PC-3 (cell line): ENCODE data around the gene CAPZB. TPM values are rescaled to one million over a fixed set of nuclear protein-coding genes. Genes with fewer than 3 reads are reported as not detected.

Source experiments
- ATAC-seq: fragments of 200-7000 bp; cut with Tn5 transposase; 2 replicates; pipeline ENCODE4 v1.9.1; 2020; ENCODE audit warnings: mild to moderate bottlenecking, moderate library complexity
- BruUV-seq: library from RNA; stranded (reverse); fragments of 400-500 nt; replicated peaks from 2 replicates; lab custom pipeline; 2021; lab: Mats Ljungman, UMichigan
- CTCF ChIA-PET: fragments of 300-600 bp; sonication (Branson Sonifier 250); formaldehyde crosslinking; loops from one replicate; lab custom pipeline; 2022; ENCODE audit warnings: antibody characterized with exemption; lab: Charles Lee
- POLR2A ChIA-PET: fragments of 300-600 bp; sonication (Branson Sonifier 250); formaldehyde crosslinking; loops from one replicate; lab custom pipeline; 2022; ENCODE audit warnings: antibody characterized with exemption; ENCODE audit not compliant: unreplicated experiment; lab: Charles Lee
- DNase-seq: peaks from one replicate; pipeline ENCODE4 v3.0.0-alpha.2; 2015
- H2AFZ ChIP-seq: fragments of 300-600 bp; sonication (generic); 2 replicates; pipeline ENCODE4 v1.6.0; 2016; ENCODE audit warnings: antibody characterized with exemption, low read length
- H3F3A ChIP-seq: fragments of 300-600 bp; sonication (generic); one replicate; pipeline ENCODE4 v1.6.0; 2017; ENCODE audit warnings: antibody characterized with exemption, low read length, control low read depth, mild to moderate bottlenecking; ENCODE audit not compliant: unreplicated experiment
- H3K27ac ChIP-seq: fragments of 300-600 bp; sonication (generic); 2 replicates; pipeline ENCODE4 v1.5.1; 2016; ENCODE audit warnings: mild to moderate bottlenecking, low read length
- H3K27me3 ChIP-seq: fragments of 300-600 bp; sonication (generic); 2 replicates; pipeline ENCODE4 v1.6.1; 2016; ENCODE audit warnings: low read length, mixed read lengths
- H3K36me3 ChIP-seq: fragments of 300-600 bp; sonication (generic); 2 replicates; pipeline ENCODE4 v1.6.1; 2016; ENCODE audit warnings: low read depth, mixed run types, low read length, mixed read lengths
- H3K4me1 ChIP-seq: fragments of 300-600 bp; sonication (generic); 2 replicates; pipeline ENCODE4 v1.5.1; 2016; ENCODE audit warnings: low read length; ENCODE audit not compliant: insufficient read depth
- H3K4me2 ChIP-seq: fragments of 300-600 bp; sonication (generic); 2 replicates; pipeline ENCODE4 v1.6.0; 2016; ENCODE audit warnings: low read length
- H3K4me3 ChIP-seq: fragments of 300-600 bp; sonication (generic); 2 replicates; pipeline ENCODE4 v1.5.1; 2016; ENCODE audit warnings: mild to moderate bottlenecking, low read length, mixed read lengths
- H3K79me2 ChIP-seq: fragments of 300-600 bp; sonication (generic); 2 replicates; pipeline ENCODE4 v1.6.1; 2017; ENCODE audit warnings: low read length, mixed read lengths
- H3K9ac ChIP-seq: fragments of 300-600 bp; sonication (generic); 2 replicates; pipeline ENCODE4 v1.6.0; 2016; ENCODE audit warnings: mild to moderate bottlenecking, low read length
- H3K9me2 ChIP-seq: fragments of 300-600 bp; sonication (generic); replicated peaks from 2 replicates; pipeline ENCODE4 v1.6.1; 2016; ENCODE audit warnings: mixed run types, low read length, mixed read lengths
- H3K9me3 ChIP-seq: fragments of 300-600 bp; sonication (generic); 2 replicates; pipeline ENCODE4 v1.6.1; 2016; ENCODE audit warnings: low read length, mixed read lengths
- H4K20me1 ChIP-seq: fragments of 300-600 bp; sonication (generic); 2 replicates; pipeline ENCODE4 v1.6.1; 2016; ENCODE audit warnings: low read length, mixed read lengths
- CTCF ChIP-seq: fragments of 300-600 bp; sonication (generic); conservative IDR thresholded peaks from 2 replicates; pipeline ENCODE4 v1.5.1; 2017; ENCODE audit warnings: antibody characterized with exemption, low read depth, mild to moderate bottlenecking, low read length
- EZH2 ChIP-seq: fragments of 300-600 bp; sonication (generic); IDR thresholded peaks from one replicate; pipeline ENCODE4 v1.6.1; 2017; ENCODE audit warnings: antibody characterized with exemption, mild to moderate bottlenecking, low read length; ENCODE audit not compliant: unreplicated experiment
- EZH2phosphoT487 ChIP-seq: fragments of 300-600 bp; sonication (generic); IDR thresholded peaks from 2 replicates; pipeline ENCODE4 v1.6.1; 2018; ENCODE audit warnings: mild to moderate bottlenecking, antibody characterized with exemption, low read length, borderline replicate concordance
- intact Hi-C: fragments of 100-400 bp; cut with micrococcal nuclease; formaldehyde crosslinking; loops from 2 replicates; pipeline ENCODE4 v1.9.0; 2023
- total RNA-seq: library from RNA; depleted of rRNA; stranded (reverse); fragments of >200 nt; gene quantifications from 2 replicates; pipeline ENCODE4 v1.2.3, GENCODE V29; 2014

The CAPZB gene
- total RNA-seq, 1 experiment from 2014 or later: 86.7 TPM

- H4K20me1 ChIP-seq: no peaks in the 10 kb centered on the region
- H3K9ac ChIP-seq: no peak overlapping the region
- TF ChIP-seq EZH2phosphoT487 (no peak), CTCF (no peak), EZH2 (no peak)
- CTCF ChIA-PET: no interaction called here
- no peak overlapping the region for H3K4me3 ChIP-seq
- DNase-seq (no peak), ATAC-seq (no peak)
- intact Hi-C loops: no loop called here
- H3K27me3 ChIP-seq: no peaks in the 10 kb centered on the region
- no peak overlapping the region for H2AFZ ChIP-seq
- no TSS peak for BruUV-seq
- H3K9me3 ChIP-seq: no peaks in the 10 kb centered on the region
- H3K4me2 ChIP-seq: no peak overlapping the region
- no peaks in the 10 kb centered on the region for H3K79me2 ChIP-seq
- POLR2A ChIA-PET: no interaction called here
- no peak overlapping the region for H3K27ac ChIP-seq
- no peaks in the 10 kb centered on the region for H3F3A ChIP-seq
- no peaks in the 10 kb centered on the region for H3K36me3 ChIP-seq
- H3K4me1 ChIP-seq: no peaks in the 10 kb centered on the region; the same call in 1 of the 2 replicates
- H3K9me2 ChIP-seq: no peaks in the 10 kb centered on the region
These were observed 22.2 kb upstream of the CAPZB start for GRCh38 chr1:19507516-19507915.

- H3K36me3 ChIP-seq: no peaks in the 10 kb centered on the region
- DNase-seq: no peak
- intact Hi-C loops: no loop called here
- TF ChIP-seq CTCF: no peak
- no peak for TF ChIP-seq EZH2phosphoT487
- TF ChIP-seq EZH2: no peak
- POLR2A ChIA-PET: interaction anchor here (0.6 kb wide), 1 partner anchor 40 kb away, joined by 3 read pairs; no protein-coding TSS in a partner anchor
- CTCF ChIA-PET: no interaction called here
- ATAC-seq: no peak
- BruUV-seq: no TSS peak
- no peak overlapping the region for H3K4me3 ChIP-seq
- no peaks in the 10 kb centered on the region for H3K27me3 ChIP-seq
- H3K9me2 ChIP-seq: no peaks in the 10 kb centered on the region
- H4K20me1 ChIP-seq: no peaks in the 10 kb centered on the region
- no peak overlapping the region for H3K9ac ChIP-seq
- no peak overlapping the region for H2AFZ ChIP-seq
- H3F3A ChIP-seq: no peaks in the 10 kb centered on the region
- no peaks in the 10 kb centered on the region for H3K79me2 ChIP-seq
- no peak overlapping the region for H3K27ac ChIP-seq
- no peaks in the 10 kb centered on the region for H3K9me3 ChIP-seq
- H3K4me2 ChIP-seq: no peak overlapping the region
- no peaks in the 10 kb centered on the region; the same call in 1 of the 2 replicates for H3K4me1 ChIP-seq
These were observed 20.5 kb upstream of the CAPZB start for GRCh38 chr1:19505693-19506457.
